WERI-Rb-1 (cell line): Measurements from ENCODE around the gene AGTPBP1.

Experiments
- DNase-seq: peaks from one replicate; pipeline ENCODE4 v3.0.0-alpha.2; 2020
- H3K27ac ChIP-seq: fragments of 250-450 bp; sonication (Bioruptor Pico); 2 replicates; pipeline ENCODE4 v1.5.1; 2020; ENCODE audit warnings: mild to moderate bottlenecking, moderate library complexity
- H3K27me3 ChIP-seq: fragments of 250-450 bp; sonication (Bioruptor Pico); 2 replicates; pipeline ENCODE4 v1.5.1; 2021; ENCODE audit warnings: mild to moderate bottlenecking, low read depth, moderate library complexity; ENCODE audit not compliant: insufficient read depth, severe bottlenecking
- H3K36me3 ChIP-seq: fragments of 250-450 bp; sonication (Bioruptor Pico); 2 replicates; pipeline ENCODE4 v1.5.1; 2020; ENCODE audit warnings: mild to moderate bottlenecking, moderate library complexity
- H3K4me3 ChIP-seq: 2 replicates; pipeline ENCODE4 v1.5.1; 2011; ENCODE audit warnings: low read depth, mild to moderate bottlenecking, control low read depth, low read length
- H3K9me3 ChIP-seq: fragments of 250-450 bp; sonication (Bioruptor Pico); 2 replicates; pipeline ENCODE4 v1.5.1; 2021; ENCODE audit warnings: mild to moderate bottlenecking, moderate library complexity; ENCODE audit not compliant: severe bottlenecking
- TF ChIP-seq, protein P1 (sequence below): IDR thresholded peaks from 2 replicates; pipeline ENCODE4 v1.5.1; 2011; ENCODE audit warnings: low read depth, mild to moderate bottlenecking, control low read depth, inconsistent platforms, low read length

Gene AGTPBP1

GRCh38 chr9:85554349-85554748, 187.4 kb downstream of the AGTPBP1 start:
- Histone ChIP-seq H3K27ac (no peak overlapping the region), H3K4me3 (no peak overlapping the region), H3K27me3 (no peaks in the 10 kb centered on the region), H3K9me3 (no peaks in the 10 kb centered on the region), H3K36me3 (no peaks in the 10 kb centered on the region)
- TF ChIP-seq, protein P1, sequence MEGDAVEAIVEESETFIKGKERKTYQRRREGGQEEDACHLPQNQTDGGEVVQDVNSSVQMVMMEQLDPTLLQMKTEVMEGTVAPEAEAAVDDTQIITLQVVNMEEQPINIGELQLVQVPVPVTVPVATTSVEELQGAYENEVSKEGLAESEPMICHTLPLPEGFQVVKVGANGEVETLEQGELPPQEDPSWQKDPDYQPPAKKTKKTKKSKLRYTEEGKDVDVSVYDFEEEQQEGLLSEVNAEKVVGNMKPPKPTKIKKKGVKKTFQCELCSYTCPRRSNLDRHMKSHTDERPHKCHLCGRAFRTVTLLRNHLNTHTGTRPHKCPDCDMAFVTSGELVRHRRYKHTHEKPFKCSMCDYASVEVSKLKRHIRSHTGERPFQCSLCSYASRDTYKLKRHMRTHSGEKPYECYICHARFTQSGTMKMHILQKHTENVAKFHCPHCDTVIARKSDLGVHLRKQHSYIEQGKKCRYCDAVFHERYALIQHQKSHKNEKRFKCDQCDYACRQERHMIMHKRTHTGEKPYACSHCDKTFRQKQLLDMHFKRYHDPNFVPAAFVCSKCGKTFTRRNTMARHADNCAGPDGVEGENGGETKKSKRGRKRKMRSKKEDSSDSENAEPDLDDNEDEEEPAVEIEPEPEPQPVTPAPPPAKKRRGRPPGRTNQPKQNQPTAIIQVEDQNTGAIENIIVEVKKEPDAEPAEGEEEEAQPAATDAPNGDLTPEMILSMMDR = no peak
- DNase-seq = no peak

- Histone ChIP-seq H3K9me3 (no peaks in the 10 kb centered on the region), H3K27ac (no peak overlapping the region), H3K4me3 (no peak overlapping the region), H3K36me3 (no peaks in the 10 kb centered on the region), H3K27me3 (no peaks in the 10 kb centered on the region)
- no peak for DNase-seq
- TF ChIP-seq, protein P1 = no peak
These were observed 188.3 kb downstream of the AGTPBP1 start for GRCh38 chr9:85553475-85553874.

- H3K9me3 ChIP-seq = no peaks in the 10 kb centered on the region
- H3K4me3 ChIP-seq = no peak overlapping the region
- H3K27me3 ChIP-seq = no peaks in the 10 kb centered on the region
- no peak for DNase-seq
- TF ChIP-seq, protein P1 = no peak
- H3K36me3 ChIP-seq = no peaks in the 10 kb centered on the region
- H3K27ac ChIP-seq = no peak overlapping the region
These were observed 194.2 kb downstream of the AGTPBP1 start for GRCh38 chr9:85547599-85547998.

DNA sequence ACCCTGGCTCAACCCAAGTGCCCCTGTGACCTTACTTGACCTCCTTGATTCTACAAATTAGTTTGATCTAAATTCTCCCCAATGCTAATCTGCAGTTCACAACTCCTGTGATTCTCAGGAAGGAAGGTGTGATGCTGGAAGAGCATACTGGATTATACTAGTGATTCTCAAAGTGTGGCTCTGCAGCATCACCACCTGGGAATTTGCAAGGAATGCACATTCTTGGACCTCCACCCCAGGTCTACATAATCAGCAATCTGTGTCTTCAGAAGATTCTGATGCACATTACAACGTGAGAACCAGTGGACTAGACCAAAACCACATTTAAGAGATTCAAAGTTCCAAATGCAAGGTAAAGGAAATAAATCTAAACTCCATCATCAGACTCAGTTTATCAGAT, 198.6 kb downstream of the AGTPBP1 start:
- H3K4me3 ChIP-seq = no peak overlapping the region
- H3K9me3 ChIP-seq = no peaks in the 10 kb centered on the region
- no peak for DNase-seq
- H3K27ac ChIP-seq = no peak overlapping the region
- TF ChIP-seq, protein P1 = no peak
- no peaks in the 10 kb centered on the region for H3K36me3 ChIP-seq
- no peaks in the 10 kb centered on the region for H3K27me3 ChIP-seq

DNA sequence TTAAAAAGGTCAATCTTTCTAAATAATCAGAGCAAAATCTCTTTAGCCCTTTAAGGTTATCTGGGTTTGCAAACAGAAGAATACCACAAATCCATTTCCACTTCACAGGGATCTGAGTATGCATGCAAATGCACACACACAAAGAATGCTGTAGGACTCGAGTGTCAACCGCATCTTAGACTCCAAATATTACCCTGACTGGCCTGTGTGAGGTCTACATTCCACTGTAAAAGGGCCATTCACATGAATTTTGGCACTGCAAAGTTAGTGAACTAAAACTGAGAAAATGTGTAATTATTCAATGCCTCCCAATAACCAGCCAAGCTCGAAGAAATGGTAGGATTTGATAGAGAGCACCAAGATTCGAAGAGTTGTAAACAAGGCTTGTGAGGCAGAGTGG, 199.9 kb downstream of the AGTPBP1 start:
- no peak for DNase-seq
- no peaks in the 10 kb centered on the region for H3K36me3 ChIP-seq
- no peaks in the 10 kb centered on the region for H3K9me3 ChIP-seq
- TF ChIP-seq, protein P1 = no peak
- no peaks in the 10 kb centered on the region for H3K27me3 ChIP-seq
- H3K4me3 ChIP-seq = no peak overlapping the region
- H3K27ac ChIP-seq = no peak overlapping the region

GRCh38 chr9:85536514-85536913, 205.2 kb downstream of the AGTPBP1 start:
- Histone ChIP-seq H3K27ac (no peak overlapping the region), H3K36me3 (no peaks in the 10 kb centered on the region), H3K9me3 (no peaks in the 10 kb centered on the region), H3K27me3 (no peaks in the 10 kb centered on the region), H3K4me3 (no peak overlapping the region)
- no peak for DNase-seq
- TF ChIP-seq, protein P1 = no peak
